SK-N-SH (cell line): ENCODE measurements around the gene EHMT2.

Source experiments
- CHD2 ChIP-seq: fragments of 150-350 bp; IDR thresholded peaks from 2 replicates; pipeline ENCODE4 v1.6.1; 2018; ENCODE audit warnings: low read length; ENCODE audit not compliant: partially characterized antibody
- CTCF ChIP-seq: fragments of 200-600 bp; sonication (generic); IDR thresholded peaks from 2 replicates; pipeline ENCODE4 v1.6.1; 2017; ENCODE audit warnings: antibody characterized with exemption, mild to moderate bottlenecking, moderate library complexity
- EP300 ChIP-seq, 2 experiments: IDR thresholded peaks; 2 replicates each; pipeline versions ENCODE4 v1.4.0 to v1.6.1; 2012; ENCODE audit warnings: borderline replicate concordance in 1 of 2, low read depth in 1 of 2, low read length in 1 of 2
- GABPA ChIP-seq: IDR thresholded peaks from 2 replicates; pipeline ENCODE4 v1.4.0; 2012; ENCODE audit warnings: low read depth, mild to moderate bottlenecking
- POLR2AphosphoS5 ChIP-seq: IDR thresholded peaks from 2 replicates; pipeline ENCODE4 v1.6.1; 2012; ENCODE audit warnings: low read depth, low read length
- RAD21 ChIP-seq: IDR thresholded peaks from 2 replicates; pipeline ENCODE4 v1.6.1; 2012; ENCODE audit warnings: mild to moderate bottlenecking, low read length
- SIN3A ChIP-seq: IDR thresholded peaks from 2 replicates; pipeline ENCODE4 v1.6.1; 2012; ENCODE audit warnings: low read depth, mild to moderate bottlenecking, low read length, moderate library complexity, borderline replicate concordance

DNA sequence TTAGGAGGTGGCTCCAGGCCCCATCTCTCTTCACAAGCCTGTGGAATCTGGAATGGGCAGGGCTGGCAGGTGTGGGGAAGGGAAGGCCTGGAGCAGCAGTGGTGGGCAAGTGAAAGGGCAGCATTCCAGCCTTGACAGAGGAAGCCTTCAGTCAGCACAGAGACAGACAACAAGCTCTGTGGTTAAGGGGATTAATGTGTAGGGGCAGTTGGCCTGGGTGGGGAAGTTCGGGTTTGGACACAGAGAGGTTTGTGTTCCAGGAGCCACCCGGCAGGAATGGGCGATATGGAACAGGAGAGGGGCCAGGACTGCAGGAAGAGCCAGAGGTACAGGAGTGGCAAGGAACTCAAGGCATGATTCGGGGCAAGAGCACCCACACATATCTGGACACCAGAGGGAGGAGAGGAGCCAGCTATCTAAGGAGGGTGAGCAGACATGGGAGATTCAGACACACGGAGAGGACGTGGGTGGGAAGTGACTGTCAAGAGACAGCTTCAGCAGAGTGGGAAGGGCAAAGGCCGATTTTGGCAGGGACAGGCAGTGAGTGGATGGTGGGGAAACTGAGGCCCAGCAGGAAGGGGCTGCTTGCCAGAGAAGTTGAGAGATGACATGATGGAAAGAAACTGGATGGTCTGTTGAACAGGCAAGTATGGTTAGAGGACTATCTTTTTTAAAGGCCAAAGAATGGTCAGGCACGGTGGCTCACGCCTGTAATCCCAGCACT is 16.2 kb downstream of the EHMT2 start:
- TF ChIP-seq CTCF: no peak
- no peak for TF ChIP-seq EP300 (IDR thresholded peaks at IDR 0.05; ENCODE audit: borderline replicate concordance in 1 of 2, low read depth in 1 of 2, low read length in 1 of 2)
- no peak for TF ChIP-seq SIN3A
- TF ChIP-seq CHD2: no peak
- TF ChIP-seq POLR2AphosphoS5: no peak
- TF ChIP-seq GABPA: no peak
- TF ChIP-seq RAD21: no peak
